Rectal smooth muscle tissue (tissue), 1 donor: ENCODE measurements around the gene MPI.
"Not testable (repeated sequence)": the region's sequence is repeated elsewhere in the genome, so short reads cannot be mapped to it uniquely, and the experiment has no call there.

Experiments used
- H3K27ac ChIP-seq: one replicate; pipeline ENCODE4 v1.7.0; 2013; ENCODE audit warnings: low read depth, low read length, inconsistent platforms
- H3K27me3 ChIP-seq: one replicate; pipeline ENCODE4 v1.7.0; 2013; ENCODE audit warnings: low read length; ENCODE audit not compliant: control insufficient read depth, insufficient read depth
- H3K36me3 ChIP-seq: one replicate; pipeline ENCODE4 v1.7.0; 2013; ENCODE audit warnings: low read length; ENCODE audit not compliant: control insufficient read depth, insufficient read depth
- H3K4me1 ChIP-seq: one replicate; pipeline ENCODE4 v1.7.0; 2013; ENCODE audit warnings: low read length; ENCODE audit not compliant: control insufficient read depth, insufficient read depth
- H3K4me3 ChIP-seq: one replicate; pipeline ENCODE4 v1.7.0; 2013; ENCODE audit warnings: low read length
- H3K9ac ChIP-seq: one replicate; pipeline ENCODE4 v1.7.0; 2013; ENCODE audit warnings: low read length

The MPI gene

DNA sequence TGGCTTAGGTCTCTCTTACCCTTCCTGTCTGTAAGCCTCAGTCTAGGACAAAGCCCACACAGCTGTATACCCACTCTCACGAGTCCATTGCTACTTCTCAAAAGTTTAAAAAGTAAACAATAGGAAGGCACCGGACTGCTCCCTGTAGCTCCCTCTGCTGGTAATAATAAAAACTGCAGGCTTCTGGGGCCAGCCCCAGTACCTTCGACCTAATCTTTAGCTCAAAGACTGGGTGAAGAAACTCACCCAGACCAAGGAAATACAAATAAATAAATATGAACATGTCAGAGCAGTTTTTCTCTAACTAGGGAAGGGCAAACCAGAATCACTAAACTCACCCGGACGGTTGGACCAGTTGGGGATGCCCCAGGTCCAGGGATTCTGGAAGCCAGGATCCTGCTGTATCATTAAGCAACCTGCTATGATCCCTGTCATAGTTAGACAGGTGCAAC lies 11.8 kb downstream of the MPI start:
- peak overlapping the region; percentile 21 for H3K27ac ChIP-seq
- H3K36me3 ChIP-seq: peaks cover 23% of the 10 kb centered on the region
- H3K27me3 ChIP-seq: no peaks in the 10 kb centered on the region
- no peak overlapping the region for H3K4me3 ChIP-seq
- peaks cover 13% of the 10 kb centered on the region for H3K4me1 ChIP-seq
- no peak overlapping the region for H3K9ac ChIP-seq

DNA sequence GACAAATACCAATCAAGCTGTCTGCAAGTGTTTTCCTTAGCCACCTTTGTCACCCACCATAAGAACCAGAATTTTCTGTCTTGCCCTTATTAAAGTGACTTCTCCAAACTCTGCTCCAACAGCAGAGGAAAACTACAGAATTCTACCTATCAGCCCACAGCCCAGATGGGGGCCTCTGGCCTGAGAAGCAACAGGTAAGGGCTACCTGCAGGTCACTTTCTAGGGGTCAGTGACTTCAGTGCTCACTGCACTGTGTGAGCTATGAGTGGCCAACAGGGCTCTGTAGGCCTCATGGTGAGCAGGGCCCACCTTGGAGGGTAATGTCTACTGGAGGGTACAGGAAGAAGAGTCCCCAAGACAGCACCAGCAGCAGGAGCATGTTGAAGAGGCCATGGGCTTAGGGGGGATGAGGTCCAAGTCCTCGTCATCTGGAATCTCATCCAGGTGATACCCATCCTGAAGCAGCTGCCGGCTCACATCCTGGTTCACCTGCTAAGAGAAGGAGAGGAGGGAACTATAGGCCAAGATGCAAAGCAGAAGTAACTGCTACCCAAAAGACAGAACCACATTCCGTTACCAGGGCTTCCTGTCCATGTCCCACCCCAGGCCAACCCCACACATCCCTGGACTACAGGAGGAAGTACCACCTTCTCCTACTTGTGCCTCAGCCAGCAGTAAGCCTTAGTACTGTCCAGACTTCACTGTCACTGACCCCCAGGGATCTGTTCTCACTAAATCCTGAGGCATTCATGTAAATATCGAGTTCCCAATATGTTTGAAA lies 12.6 kb downstream of the MPI start:
- Histone ChIP-seq H3K9ac (no peak overlapping the region), H3K27ac (no peak overlapping the region), H3K27me3 (no peaks in the 10 kb centered on the region), H3K4me3 (no peak overlapping the region), H3K4me1 (peaks cover 16% of the 10 kb centered on the region), H3K36me3 (peaks cover 23% of the 10 kb centered on the region)

DNA sequence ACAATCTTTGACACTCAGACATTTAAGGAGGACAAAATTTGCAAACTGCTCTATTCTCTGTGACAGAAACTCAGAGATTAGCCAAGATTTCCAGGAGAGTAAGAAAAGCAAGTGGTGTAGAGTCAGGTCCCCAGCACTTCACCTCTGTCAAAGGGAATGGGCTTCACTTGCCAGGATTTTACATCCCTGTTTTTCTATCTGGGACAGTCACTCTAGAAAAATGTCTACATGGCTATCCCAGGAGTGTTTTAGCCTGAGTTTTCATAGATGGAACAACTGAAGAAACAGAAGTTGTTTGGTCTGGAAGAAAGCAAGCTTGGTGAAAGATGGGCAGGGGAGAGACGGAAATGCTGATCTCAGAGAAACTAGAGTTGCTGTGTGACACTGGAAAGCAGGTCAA lies 13.8 kb downstream of the MPI start:
- no peak overlapping the region for H3K27ac ChIP-seq
- peaks cover 16% of the 10 kb centered on the region for H3K4me1 ChIP-seq
- no peak overlapping the region for H3K4me3 ChIP-seq
- peaks cover 23% of the 10 kb centered on the region for H3K36me3 ChIP-seq
- no peaks in the 10 kb centered on the region for H3K27me3 ChIP-seq
- H3K9ac ChIP-seq: no peak overlapping the region

DNA sequence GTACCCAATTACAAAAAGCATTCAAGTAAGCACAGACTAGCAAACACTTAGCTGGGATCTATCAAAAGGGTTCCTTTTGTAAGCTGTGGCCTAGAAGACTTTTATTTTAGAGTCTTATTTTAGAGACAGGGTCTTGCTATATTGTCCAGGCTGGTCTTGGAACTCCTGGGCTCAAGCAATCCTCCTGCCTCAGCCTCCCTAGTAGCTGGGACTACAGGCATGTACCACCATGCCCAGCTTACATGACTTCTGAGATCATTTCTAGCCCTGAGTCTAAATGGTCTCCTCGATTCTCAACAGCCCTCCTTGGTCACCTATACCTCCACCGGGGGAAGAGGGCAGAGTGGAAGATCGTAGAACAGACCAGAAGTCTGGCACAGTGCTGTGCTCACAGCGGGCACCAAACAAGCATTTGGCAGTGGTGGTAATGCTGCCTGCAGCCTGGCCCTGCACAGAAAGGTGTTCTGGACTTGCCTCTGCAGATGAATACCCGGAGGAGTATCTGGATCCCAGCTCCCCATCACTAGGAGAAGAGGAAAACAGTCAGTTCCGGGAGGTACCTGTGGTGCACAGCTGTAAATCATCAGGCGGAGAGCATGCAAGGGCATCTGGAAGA lies 14.5 kb downstream of the MPI start:
- peaks cover 23% of the 10 kb centered on the region for H3K36me3 ChIP-seq
- H3K27me3 ChIP-seq: no peaks in the 10 kb centered on the region
- no peak overlapping the region for H3K9ac ChIP-seq
- no peak overlapping the region for H3K4me3 ChIP-seq
- peaks cover 16% of the 10 kb centered on the region for H3K4me1 ChIP-seq
- no peak overlapping the region for H3K27ac ChIP-seq

DNA sequence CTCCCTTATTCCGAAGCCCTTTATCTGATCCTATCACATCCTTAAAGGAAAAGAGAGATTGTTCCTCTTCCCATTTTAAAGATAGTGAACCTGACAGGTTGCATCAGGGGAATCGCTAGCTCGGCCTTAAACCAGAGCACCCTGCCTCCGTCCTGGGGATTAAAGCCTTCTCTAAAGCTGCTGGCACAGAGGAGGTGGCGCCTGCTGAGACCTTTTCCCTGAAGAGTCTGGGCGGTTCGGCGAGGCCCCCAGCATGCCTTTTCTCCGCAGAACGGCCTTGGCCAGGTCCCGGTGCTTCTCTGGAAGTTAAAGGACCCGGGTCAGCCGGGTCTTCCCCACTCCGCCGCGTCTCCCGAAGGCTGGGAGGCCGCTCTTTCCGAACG lies 16.2 kb downstream of the MPI start:
- H3K4me1 ChIP-seq: peaks cover 16% of the 10 kb centered on the region
- H3K27me3 ChIP-seq: no peaks in the 10 kb centered on the region
- H3K4me3 ChIP-seq: peak overlapping the region; percentile 92
- peak overlapping the region; percentile 90 for H3K27ac ChIP-seq
- peak overlapping the region; percentile 71 for H3K9ac ChIP-seq
- peaks cover 12% of the 10 kb centered on the region for H3K36me3 ChIP-seq

DNA sequence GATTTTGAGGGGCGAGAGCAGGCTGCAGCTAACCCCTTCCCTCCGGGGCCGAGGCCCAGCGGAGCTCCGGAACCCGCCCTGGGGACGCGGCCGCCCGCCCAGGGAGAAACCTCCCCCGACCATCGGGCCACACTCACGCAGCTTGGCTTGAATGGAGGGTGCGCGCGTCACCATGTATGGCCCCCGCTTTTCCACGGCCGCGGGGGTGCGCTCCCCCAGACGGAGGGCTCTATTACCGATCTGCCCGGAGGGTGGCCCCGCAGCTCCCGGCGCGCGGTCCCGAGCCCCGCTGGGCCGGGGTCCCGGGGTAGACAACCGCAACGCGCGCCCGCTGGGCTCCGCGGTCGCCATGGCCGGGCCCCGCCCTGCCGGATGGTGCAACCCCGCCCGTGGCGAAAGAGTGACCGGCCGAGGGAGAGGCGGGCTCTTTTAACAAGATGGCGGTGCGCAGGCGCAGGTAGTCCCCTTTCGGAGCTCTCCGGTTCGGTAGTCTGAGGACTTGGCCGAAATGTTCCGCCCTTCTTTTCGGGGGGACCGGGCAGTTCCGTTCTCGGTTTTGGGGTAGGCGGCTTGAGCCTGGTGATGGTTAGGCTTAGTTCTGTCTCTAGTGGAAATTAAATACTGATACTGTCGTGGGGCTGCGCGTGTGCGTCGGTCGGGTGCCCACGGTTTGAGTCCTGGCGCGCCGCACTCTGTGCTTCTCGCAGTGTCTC lies 16.8 kb downstream of the MPI start, which contains the start of gene FAM219B:
Gene FAM219B (minus strand): TSS at position 402 of the 713 bp plus-strand sequence. CDS start 51 bp downstream, at position 351.
- no peaks in the 10 kb centered on the region for H3K27me3 ChIP-seq
- peaks cover 12% of the 10 kb centered on the region for H3K36me3 ChIP-seq
- peaks cover 14% of the 10 kb centered on the region for H3K4me1 ChIP-seq
- peak within 1 kb of the TSS; percentile 90 for H3K27ac ChIP-seq
- H3K9ac ChIP-seq: peak within 1 kb of the TSS; percentile 82
- H3K4me3 ChIP-seq: peak within 1 kb of the TSS; percentile 92

DNA sequence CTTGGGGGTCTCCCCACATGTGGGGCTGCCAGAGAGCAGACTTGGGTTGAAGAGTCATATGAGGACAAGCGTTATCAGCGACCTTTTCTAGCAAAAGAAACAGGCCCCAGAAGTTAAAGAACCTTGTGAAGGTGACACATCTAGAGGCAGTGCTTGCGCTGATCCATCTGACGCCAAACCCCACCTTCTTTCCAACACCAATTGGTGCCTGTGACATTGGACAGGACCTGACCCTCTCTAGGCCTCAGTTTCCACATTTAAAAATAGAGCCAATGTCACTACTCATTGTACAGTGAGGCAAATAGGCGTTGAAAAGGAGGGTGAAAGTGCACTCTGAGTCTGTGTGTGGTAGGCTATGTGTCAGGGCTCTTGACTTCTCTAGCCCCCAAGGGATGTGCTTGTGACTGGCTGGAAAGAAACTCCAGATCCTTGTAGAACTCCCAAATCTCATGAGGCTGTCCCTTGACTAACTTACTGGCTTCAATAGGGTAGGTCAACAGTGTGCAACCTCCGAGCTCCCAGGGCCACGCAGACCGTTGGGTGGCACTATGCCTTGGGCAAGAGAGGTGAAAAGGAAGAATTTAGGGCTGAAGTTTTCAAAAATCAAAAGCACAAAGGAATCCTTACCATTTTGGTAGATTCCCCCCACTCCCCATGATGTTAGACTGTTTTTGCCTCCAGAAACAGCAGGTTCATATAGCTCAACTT lies 17.5 kb downstream of the MPI start:
- Histone ChIP-seq H3K4me3 (peak overlapping the region; percentile 92), H3K27me3 (no peaks in the 10 kb centered on the region), H3K9ac (peak overlapping the region; percentile 82), H3K4me1 (peaks cover 14% of the 10 kb centered on the region), H3K27ac (peak overlapping the region; percentile 90), H3K36me3 (peaks cover 12% of the 10 kb centered on the region)

DNA sequence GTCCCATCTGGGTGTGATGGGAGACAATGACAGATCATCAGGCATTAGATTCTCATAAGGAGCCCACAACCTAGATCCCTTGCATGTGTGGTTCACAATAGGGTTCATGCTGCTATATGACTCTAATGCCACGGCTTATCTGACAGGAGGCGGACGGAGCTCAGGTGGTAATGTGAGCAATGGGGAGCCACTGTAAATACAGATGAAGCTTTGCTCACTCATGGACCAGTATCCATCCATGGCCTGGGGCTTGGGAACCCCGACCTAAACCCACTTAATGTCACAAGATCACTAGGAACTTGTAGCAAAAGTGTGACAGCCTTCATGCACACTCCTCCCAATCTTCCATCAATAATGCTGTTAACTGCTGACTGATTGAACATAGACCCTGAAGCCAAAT lies 18.8 kb downstream of the MPI start:
- Histone ChIP-seq H3K4me1 (peaks cover 14% of the 10 kb centered on the region), H3K9ac (no peak overlapping the region), H3K27ac (no peak overlapping the region), H3K4me3 (no peak overlapping the region), H3K27me3 (no peaks in the 10 kb centered on the region), H3K36me3 (peaks cover 12% of the 10 kb centered on the region)

DNA sequence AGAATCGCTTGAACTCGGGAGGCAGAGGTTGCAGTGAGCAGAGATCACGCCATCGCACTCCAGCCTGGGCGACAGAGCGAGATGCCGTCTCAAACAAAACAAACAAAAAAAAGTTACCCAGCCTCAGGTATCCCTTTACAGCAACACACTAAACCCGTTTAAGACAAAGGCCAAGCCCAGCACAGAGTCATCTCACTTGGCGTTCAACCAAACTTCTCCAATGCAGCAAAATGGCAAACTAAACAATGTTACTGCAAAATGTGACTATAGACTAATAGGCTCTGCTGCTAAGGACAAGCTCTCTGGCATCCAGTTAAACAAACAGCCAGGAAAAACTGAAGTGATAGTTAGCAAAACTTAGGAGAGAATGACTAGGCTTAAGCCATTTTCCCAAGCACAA lies 23.2 kb downstream of the MPI start:
- Histone ChIP-seq H3K9ac (no peak overlapping the region), H3K36me3 (peaks cover 15% of the 10 kb centered on the region)

DNA sequence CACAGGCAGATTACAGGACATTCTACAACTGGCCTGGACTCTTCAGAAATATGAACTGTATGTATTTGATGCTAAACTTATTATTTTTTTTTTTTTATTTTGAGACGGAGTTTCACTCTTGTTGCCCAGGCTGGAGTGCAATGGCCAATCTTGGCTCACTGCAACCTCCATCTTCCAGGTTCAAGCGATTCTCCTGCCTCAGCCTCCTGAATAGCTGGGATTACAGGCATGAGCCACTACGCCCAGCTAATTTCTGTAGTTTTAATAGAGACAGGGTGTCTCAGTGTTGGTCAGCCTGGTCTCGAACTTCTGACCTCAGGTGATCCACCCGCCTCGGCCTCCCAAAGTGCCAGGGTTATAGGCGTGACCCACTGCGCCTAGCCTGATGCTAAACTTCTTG lies 24.0 kb downstream of the MPI start:
- H3K27ac ChIP-seq, H3K4me3 ChIP-seq, H3K27me3 ChIP-seq, H3K9ac ChIP-seq, H3K4me1 ChIP-seq: not testable (repeated sequence)
- H3K36me3 ChIP-seq: peaks cover 16% of the 10 kb centered on the region

More for the DNA sequence above, 23.2 kb downstream of the MPI start:
- no peaks in the 10 kb centered on the region for H3K27me3 ChIP-seq
- no peaks in the 10 kb centered on the region for H3K4me1 ChIP-seq
- H3K27ac ChIP-seq: no peak overlapping the region
- no peak overlapping the region for H3K4me3 ChIP-seq

DNA sequence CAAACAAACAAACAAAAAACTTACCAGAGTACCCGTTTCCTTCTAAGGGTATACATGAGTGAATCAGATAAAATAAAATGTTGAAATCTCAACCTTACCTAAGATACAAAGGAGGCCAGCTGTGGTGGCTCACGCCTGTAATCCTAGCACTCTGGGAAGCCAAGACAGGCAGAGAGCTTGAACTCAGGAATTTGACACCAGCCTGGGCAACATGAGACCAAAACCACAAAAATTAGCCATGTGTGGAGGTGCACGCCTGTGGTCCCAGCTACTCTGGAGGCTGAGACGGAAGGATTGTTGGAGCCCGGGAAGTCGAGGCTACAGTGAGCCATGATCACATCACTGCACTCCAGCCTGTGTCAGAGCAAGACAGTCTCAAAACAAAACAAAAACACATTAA lies 27.8 kb downstream of the MPI start:
- H3K36me3 ChIP-seq: peaks cover 26% of the 10 kb centered on the region
- no peaks in the 10 kb centered on the region for H3K27me3 ChIP-seq
- no peaks in the 10 kb centered on the region for H3K4me1 ChIP-seq
- H3K4me3 ChIP-seq: no peak overlapping the region
- no peak overlapping the region for H3K27ac ChIP-seq
- no peak overlapping the region for H3K9ac ChIP-seq

DNA sequence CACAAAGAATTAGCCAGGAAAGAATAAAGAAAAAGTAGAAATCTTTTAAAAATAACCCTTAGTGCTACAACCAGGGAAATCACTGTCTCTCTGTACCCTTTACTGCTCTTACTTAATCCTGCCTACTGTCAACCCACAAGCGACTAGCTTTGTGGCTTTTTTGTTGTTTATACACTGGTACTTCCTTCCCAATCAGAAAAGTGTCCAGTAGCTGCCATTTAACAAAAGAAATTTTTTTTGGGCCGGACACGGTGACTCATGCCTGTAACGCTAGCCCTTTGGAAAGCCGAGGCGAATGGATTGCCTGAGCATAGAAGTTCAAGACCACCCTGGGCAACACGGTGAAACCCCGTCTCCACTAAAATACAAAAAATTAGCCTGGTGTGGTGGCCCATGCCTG lies 30.6 kb downstream of the MPI start:
- Histone ChIP-seq H3K4me1 (no peaks in the 10 kb centered on the region), H3K27ac (no peak overlapping the region), H3K9ac (no peak overlapping the region), H3K36me3 (peaks cover 19% of the 10 kb centered on the region), H3K27me3 (no peaks in the 10 kb centered on the region), H3K4me3 (no peak overlapping the region)
